Measurements from ENCODE around the gene GUK1. TPM values are rescaled to one million over a fixed set of nuclear protein-coding genes. Genes with fewer than 3 reads are reported as not detected.

The GUK1 gene
- total RNA-seq, 2 experiments from 2014 or later, result 154 to 197 TPM

DNA sequence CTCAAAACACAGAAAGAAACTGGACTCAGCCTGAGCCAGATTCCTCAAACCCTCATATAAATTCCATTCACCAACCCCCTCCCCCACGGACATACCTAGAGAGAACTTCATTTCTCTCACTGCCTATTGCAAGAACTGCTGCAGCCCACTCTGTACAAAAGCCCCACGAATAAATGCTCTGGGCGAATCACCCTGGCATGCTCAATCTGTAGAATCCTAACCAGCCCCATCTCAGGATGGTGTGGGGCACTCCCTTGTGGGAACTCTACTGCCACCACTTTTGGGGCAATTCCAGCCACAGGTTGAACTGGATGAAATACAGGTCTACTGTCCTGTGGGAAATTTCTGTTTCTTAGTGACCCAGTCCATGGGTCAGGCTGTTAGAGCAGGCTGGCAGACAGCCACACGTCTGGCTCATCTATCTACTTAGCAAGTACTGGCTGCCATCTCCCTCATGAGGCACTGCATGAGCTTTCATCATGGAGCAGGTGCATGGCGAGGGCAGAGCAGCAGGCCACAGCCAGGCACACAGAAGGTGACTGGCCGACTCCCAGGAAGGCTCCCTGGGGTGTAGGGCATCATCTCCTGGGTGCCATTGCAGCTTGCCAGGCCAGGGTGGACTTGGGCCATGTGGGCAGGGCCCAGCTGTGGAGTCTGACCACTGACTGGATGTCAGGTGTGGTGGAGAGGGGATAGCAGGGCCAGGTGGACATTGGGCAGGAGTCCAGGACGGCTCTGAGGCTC, 35.4 kb upstream of the GUK1 start:
- H3K4me1 ChIP-seq (ENCODE audit: insufficient read depth, low read length, poor library complexity, severe bottlenecking), result peaks cover 31% of the 10 kb centered on the region
- intact Hi-C loops (cut with micrococcal nuclease; ENCODE audit: unreplicated experiment), result no loop called here

DNA sequence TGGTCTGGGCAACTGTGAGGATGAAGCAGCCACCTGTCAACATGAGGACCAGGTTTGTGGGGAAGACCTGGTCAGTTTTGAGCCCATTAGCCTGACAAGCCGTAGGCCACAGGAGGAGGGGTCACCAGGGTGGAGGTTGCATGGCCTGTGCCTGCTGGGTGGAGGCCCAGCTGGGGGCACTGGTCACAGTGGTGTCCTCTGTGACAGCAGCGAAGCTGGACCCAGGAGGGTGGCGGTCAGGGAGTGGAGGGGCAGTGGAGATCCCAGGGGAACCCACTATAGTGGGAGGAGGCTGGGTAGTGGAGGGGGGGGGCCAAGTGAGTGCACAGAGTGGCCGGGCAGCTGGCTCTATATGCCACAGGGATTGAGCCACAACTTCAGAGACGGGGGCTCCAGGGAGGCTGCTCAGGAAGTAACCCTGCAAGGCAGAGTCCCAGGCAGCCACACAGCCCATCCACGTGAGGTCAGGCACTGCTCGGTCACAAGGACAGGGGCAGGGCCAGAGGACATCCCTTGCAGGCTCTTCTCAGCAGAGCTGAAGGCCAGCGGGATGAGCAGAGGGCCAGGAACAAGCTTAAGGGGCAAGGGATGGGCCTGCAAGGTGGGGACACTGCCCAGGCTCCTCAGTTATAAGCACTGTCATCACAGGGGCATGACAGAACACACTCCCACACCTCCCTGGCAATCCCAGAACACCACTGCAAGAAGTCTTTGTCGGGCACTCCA, 34.6 kb upstream of the GUK1 start:
- Histone ChIP-seq H3K4me2 (ENCODE audit: low read length) (no peak overlapping the region), H3K27ac (ENCODE audit: low read depth, low read length, poor library complexity, severe bottlenecking) (no peak overlapping the region), H2AFZ (ENCODE audit: low read length) (no peak overlapping the region), H3K79me2 (ENCODE audit: insufficient read depth, low read depth, low read length) (peaks cover 8% of the 10 kb centered on the region), H3K9me2 (ENCODE audit: insufficient read depth, low read length) (no peaks in the 10 kb centered on the region), H3K9me3 (ENCODE audit: low read length) (no peaks in the 10 kb centered on the region), H3K4me1 (ENCODE audit: insufficient read depth, low read length, poor library complexity, severe bottlenecking) (peaks cover 36% of the 10 kb centered on the region), H4K20me1 (ENCODE audit: insufficient read depth, low read length) (no peaks in the 10 kb centered on the region; the same call in 1 of the 2 replicates), H3K36me3 (ENCODE audit: insufficient read depth, low read length) (peaks cover 21% of the 10 kb centered on the region; the same call in 1 of the 2 replicates), H3K4me3 (ENCODE audit: low read depth, low read length, poor library complexity, severe bottlenecking) (no peak overlapping the region)
- POLR2A ChIA-PET, result interaction anchor here (0.9 kb wide), 1 partner anchor 21 kb away, joined by 3 read pairs; no protein-coding TSS in a partner anchor
- CTCF ChIA-PET (ENCODE audit: unreplicated experiment), result no interaction called here
- DNase-seq (ENCODE audit: low spot score), result no peak
- no TSS peak for BruUV-seq (replicated peaks)
- intact Hi-C loops (cut with micrococcal nuclease; ENCODE audit: unreplicated experiment), result no loop called here
- TF ChIP-seq, protein P1, sequence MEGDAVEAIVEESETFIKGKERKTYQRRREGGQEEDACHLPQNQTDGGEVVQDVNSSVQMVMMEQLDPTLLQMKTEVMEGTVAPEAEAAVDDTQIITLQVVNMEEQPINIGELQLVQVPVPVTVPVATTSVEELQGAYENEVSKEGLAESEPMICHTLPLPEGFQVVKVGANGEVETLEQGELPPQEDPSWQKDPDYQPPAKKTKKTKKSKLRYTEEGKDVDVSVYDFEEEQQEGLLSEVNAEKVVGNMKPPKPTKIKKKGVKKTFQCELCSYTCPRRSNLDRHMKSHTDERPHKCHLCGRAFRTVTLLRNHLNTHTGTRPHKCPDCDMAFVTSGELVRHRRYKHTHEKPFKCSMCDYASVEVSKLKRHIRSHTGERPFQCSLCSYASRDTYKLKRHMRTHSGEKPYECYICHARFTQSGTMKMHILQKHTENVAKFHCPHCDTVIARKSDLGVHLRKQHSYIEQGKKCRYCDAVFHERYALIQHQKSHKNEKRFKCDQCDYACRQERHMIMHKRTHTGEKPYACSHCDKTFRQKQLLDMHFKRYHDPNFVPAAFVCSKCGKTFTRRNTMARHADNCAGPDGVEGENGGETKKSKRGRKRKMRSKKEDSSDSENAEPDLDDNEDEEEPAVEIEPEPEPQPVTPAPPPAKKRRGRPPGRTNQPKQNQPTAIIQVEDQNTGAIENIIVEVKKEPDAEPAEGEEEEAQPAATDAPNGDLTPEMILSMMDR (conservative IDR thresholded peaks at IDR 0.05; ENCODE audit: low read length), result no peak
- TF ChIP-seq EZH2phosphoT487 (IDR thresholded peaks at IDR 0.05; ENCODE audit: borderline replicate concordance, low read depth, low read length), result no peak

More for the DNA sequence above, 35.4 kb upstream of the GUK1 start:
- ChIA-PET CTCF (ENCODE audit: unreplicated experiment) (no interaction called here), POLR2A (interaction anchor here (1.2 kb wide), 1 partner anchor 10 kb away, joined by 3 read pairs; no protein-coding TSS in a partner anchor)
- Histone ChIP-seq H3K4me2 (ENCODE audit: low read length) (peak overlapping the region; percentile 74), H3K36me3 (ENCODE audit: insufficient read depth, low read length) (peaks cover 28% of the 10 kb centered on the region), H3K9me3 (ENCODE audit: low read length) (no peaks in the 10 kb centered on the region), H3K9me2 (ENCODE audit: insufficient read depth, low read length) (no peaks in the 10 kb centered on the region), H3K27ac (ENCODE audit: low read depth, low read length, poor library complexity, severe bottlenecking) (no peak overlapping the region), H4K20me1 (ENCODE audit: insufficient read depth, low read length) (no peaks in the 10 kb centered on the region; the same call in 1 of the 2 replicates), H3K79me2 (ENCODE audit: insufficient read depth, low read depth, low read length) (peaks cover 8% of the 10 kb centered on the region), H2AFZ (ENCODE audit: low read length) (no peak overlapping the region), H3K4me3 (ENCODE audit: low read depth, low read length, poor library complexity, severe bottlenecking) (no peak overlapping the region)
- no peak for DNase-seq (ENCODE audit: low spot score)
- BruUV-seq (replicated peaks), result no TSS peak
- TF ChIP-seq, protein P1 (conservative IDR thresholded peaks at IDR 0.05; ENCODE audit: low read length), result no peak
- TF ChIP-seq EZH2phosphoT487 (IDR thresholded peaks at IDR 0.05; ENCODE audit: borderline replicate concordance, low read depth, low read length), result no peak
